Cerebellar cortex (tissue), 1 donor: ENCODE results near the gene ZNF133.
A peak's percentile ranks its signal among the peaks of the same experiment; 100 is the strongest.
"Not testable (repeated sequence)": the region's sequence is repeated elsewhere in the genome, so short reads cannot be mapped to it uniquely, and the experiment has no call there.

Source experiments
- DNase-seq: peaks from one replicate; pipeline ENCODE4 v3.0.0-alpha.2; 2015; ENCODE audit warnings: low spot score

Gene ZNF133

DNA sequence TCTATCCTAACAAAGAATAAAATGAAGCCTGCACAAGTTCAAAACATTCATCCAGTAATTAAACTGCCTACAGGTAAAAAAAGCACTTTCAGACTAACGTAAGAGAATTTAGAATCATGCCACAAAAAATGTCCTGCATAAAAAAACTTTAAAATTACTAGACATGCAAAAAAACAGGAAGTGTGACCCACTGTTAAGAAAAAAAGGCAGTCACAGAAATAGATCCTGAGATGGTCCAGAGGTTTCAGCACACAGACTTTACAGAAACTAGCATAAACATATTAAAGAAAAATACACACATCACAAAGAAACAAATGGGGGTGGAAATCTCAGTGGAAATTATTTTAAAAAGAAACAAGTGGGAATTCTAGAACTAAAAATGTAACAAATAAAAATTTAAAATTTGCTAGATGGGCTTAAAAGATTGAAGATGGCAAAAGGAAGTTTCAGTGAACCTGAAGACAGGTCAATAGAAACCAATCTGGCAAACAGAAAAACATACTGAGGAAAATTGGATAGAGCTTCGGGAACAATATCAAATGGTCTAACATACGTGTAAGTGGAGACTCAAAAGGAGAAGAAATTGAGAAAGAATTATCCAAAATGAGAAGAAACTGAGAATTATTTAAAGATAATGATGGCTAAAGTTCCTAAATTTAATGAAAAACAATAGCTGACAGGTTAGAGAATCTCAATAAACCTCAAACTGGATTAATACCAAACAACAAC lies 3.4 kb upstream of the ZNF133 start:
- no peak for DNase-seq

DNA sequence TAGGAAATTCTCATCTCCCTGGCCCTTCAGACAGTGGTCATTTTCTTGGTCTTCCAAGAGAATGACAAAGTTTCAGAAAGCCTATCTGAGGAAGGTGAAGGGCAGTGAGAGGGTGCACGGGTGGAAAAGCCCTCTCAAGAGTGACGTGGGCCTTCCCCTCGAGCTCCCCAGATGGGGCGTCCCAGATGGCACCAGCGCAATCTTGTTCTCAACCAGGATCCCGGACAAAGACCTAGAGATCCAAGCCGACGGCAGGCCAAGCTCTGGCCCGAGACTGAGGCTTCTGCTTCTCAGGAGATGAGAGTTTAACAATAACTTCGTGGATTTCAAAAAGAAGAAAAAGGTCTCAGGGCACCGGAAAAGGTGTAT lies 797 bp upstream of the ZNF133 start:
- no peak for DNase-seq

DNA sequence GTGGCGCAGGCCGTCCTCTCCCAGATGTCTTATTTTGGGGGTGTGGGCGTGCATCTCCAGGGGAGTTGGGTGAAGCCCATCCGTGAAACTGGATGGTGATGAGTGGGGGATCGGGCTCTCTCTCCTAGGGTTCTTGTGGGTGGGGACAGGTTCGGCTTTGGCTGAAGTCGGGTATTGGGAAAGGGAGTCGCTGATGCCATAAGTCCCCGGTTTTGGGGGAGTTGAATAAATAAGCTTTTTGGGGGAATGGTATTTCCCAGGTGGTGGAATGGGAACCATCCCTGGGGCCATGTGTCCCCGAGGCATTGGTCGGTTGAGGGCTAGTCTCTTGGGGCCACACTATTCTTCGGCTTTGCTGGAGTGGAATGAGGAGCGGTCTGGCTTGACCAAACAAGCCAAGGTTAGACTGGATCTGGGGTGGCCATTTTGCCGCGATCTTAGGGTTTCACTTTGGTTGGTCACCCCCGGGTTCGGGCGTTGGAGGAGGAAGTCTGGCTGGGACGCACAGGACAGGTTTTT lies 481 bp downstream of the ZNF133 start:
- DNase-seq = peak; percentile 27

DNA sequence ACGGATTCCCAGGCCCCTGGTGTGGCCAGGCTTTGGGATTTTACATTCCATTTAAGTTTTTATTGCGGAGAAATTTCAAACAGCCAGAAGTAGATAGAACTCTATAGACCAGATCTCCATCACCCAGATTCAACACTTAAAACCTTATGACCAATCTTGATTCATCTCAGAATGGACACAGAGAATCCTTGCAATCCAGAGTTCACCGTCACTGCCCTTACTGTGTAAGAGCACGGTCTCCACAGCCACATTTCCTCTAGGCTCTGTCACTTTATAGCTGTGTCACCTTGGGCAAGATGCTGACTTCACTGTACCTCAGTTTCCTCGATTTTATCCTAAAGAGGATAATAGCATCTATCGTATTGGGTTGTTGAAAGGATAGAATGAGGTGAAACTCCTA lies 979 bp downstream of the ZNF133 start:
- no peak for DNase-seq

DNA sequence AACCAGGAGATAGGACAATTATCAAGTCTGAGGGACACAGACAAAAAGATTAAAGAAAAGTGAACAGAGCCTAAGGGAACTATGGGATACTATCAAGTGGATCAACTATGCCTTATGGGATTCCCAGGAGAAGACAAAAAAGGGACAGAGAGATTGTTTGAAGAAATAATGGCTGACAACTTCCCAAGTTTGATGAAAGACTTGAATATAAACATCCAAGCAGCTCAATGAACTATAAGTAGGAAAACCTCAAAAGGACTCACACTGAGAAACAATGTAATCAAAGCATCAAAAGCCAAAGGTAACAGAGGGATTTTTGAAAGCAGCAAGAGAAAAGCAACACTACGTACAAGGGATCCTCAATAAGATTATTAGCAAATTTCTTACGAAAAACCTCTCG lies 11.0 kb downstream of the ZNF133 start:
- DNase-seq = no peak

DNA sequence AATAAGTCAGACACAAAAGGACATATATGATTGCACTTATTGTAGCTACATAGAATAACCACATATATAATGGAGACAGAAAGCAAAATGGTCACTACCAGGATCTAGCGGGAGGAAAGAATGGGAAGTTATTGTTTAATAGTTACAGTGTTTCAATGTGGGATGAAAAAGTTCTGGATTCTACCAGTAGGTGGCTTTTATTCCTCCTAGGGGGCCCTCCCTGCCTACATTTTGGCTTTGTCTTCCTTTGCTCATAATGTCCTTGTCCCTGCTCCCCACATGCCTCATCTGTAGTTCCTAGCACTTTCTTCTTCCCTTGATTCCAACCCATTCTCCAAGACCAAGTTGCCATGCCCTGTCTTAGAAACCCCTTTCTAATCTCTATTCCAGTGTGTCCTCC lies 16.3 kb downstream of the ZNF133 start:
- no peak for DNase-seq

DNA sequence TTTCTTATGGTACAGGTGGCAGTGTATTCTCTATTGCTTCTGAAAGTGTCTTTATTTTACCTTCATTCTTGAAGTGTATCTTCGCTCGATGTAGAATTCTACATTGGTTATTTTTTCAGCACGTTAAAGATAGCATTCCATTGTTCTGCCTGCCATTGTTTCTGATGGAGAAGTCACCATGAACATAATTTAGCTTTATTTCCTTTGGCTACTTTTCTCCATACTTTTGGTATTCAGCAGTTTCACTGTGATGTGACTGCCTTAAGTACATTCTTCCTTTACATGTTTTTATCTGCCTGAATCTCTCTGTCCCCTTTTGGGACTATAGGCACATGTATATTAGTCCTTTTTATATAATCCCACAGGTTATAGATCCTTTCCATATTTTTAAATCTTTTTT lies 19.0 kb downstream of the ZNF133 start:
- DNase-seq = no peak

DNA sequence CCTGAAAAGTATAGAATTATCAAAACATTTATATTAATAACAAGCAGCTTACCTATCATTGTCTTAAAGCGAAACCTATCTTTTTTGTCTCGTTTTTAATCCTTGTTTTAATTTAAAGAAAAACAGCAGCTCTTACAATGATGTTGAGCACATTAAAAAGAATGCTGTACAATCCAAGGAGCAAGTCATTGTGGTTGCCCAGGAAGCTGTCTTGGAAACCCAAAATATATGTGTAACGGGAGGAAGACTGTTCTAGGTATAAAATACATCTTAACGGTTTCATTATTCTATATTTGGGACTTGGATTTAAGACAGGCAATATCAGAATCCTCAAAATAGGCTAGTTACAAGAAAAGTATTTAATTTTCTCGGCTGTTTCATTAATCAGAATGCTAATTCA lies 21.7 kb downstream of the ZNF133 start:
- no peak for DNase-seq

DNA sequence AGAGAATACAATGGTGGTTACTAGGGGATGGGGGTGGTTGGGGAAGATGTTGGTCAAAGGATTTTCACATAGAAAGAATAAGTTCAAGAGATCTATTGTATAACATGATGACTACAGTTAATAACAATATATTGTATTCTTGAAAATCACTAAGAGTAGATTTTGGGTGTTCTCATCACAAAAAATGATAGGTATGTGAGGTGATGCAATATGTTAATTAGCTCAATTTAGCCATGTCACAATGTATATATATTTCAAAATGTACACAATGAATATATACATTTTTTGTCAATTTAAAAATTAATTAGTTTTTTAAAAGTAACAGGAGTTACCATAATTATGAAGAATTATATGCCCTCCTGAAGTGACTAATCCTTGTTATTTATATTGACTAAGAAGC lies 22.3 kb downstream of the ZNF133 start:
- no peak for DNase-seq

DNA sequence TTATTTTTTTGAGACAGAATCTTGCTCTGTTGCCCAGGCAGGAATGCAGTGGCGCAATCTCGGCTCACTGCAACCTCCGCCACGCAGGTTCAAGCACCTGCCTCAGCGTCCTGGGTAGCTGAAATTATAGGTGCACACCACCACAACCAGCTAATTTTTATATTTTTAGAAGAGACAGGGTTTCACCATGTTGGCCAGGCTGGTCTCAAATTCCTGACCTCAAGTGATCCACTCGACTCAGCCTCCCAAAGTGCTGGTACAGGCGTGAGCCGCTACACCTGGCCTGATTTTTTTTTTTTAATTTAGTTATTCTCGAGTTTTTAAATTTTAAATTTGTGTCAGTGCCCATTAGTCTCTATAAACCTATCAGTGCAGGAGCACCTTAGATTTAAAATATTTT lies 24.4 kb downstream of the ZNF133 start:
- DNase-seq = no peak

DNA sequence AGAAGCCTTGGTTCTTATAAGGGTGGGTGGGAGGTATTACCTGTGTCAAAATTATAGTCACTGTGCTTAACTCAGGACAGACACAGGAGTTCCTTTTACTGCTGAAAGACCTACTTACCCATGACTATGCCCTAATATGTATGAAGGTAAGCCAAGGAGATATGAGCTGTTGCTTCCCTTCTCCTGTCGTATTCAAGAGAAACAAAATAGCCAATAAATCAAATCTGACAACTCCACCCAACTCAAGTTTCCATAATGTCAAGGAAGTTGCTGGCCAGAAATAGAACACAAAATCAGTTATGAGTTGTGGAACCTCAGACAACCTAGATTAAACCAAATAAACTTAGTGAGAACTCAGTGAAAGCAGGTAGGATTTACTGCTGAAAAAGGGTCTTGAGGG lies 25.1 kb downstream of the ZNF133 start:
- DNase-seq = no peak

DNA sequence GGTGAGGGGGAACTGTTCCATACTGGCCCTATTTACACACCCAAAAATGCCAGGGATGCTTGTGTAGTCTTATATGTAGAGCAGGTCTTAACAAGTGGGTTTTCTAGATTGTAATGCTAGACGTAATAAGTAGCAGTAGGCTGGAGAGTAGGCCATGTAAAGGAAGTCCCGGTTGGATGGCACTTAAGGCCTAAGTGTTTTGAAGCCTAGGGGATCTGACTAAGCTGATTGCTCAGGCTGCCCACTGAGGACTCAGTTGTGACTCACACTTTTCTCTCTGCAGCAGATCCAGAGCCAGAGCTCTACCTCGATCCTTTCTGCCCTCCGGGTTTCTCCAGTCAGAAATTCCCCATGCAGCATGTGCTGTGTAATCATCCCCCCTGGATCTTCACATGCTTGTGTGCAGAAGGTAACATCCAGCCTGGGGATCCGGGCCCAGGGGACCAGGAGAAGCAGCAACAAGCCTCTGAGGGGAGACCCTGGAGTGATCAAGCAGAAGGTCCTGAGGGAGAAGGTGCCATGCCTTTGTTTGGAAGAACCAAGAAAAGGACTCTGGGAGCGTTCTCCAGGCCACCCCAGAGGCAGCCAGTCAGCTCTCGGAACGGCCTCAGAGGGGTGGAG lies 26.6 kb downstream of the ZNF133 start:
- DNase-seq = no peak

DNA sequence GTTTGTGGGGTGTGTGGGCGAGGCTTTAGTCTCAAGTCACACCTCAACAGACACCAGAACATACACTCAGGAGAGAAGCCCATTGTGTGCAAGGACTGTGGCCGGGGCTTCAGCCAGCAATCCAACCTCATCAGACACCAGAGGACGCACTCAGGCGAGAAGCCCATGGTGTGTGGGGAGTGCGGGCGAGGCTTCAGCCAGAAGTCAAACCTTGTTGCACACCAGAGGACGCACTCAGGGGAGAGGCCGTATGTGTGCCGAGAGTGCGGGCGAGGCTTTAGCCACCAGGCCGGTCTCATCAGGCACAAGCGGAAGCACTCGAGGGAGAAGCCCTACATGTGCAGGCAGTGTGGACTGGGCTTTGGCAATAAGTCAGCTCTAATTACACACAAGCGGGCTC lies 27.8 kb downstream of the ZNF133 start:
- DNase-seq = no peak

DNA sequence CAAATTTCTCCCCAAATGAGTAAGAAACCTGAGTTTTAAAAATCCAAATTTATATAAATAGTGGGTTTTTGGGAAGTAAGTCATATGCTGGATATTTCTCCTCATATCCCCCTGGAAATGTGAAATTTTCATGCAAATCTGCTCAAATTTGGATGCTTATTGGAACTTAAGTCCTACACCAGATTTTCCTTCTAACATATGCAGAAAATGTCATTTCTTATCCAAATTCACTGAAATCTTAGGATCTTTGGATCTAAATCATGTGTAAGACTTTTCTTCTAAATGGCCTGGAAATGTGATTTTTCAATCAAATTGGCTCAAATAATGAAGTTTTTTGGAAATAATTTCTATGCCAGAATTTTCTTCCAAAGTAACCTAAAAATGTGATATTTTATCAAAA lies 33.0 kb downstream of the ZNF133 start:
- DNase-seq = no peak

DNA sequence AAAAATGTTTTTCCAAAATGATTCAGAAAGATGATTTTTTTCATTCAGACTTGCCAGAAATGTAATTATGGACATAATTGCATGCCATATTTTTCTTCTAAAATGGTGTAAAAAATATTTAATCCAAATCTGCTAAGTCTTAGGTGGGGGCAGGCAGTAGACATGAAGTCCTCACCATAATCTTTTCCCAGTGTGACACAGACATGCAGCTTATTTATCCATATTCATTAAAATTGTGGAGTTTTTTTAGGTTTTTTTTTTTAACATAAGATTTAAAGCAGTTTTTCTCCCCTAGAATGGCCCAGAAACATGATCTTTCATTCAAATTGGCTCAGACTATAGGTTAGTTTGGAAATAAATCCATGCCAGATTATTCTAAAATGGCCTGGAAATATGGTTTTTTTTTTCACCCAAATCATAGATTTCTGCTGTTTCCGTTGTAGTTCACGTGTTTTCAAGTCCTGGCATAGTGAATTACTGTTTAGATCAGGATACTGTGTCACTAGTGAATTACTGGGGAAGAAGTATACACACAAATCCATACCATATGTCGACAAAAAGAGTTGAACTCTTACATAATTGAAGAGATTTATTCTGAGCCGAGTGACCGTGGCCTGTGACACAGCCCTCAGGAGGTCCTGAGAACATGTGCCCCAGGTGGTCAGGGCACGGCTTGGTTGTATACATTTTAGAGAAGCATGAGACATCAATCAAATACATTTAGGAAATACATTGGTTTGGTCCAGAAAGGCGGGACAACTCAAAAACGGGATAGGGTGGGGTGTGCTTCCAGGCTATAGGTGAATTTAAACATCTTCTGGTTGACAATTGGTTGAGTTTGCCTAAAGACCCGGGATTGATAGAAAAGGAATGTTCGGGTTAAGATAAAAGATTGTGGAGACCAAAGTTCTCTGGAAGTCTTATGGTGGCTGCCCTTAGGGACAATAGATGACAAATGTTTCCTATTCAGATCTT lies 33.9 kb downstream of the ZNF133 start:
- DNase-seq = no peak

DNA sequence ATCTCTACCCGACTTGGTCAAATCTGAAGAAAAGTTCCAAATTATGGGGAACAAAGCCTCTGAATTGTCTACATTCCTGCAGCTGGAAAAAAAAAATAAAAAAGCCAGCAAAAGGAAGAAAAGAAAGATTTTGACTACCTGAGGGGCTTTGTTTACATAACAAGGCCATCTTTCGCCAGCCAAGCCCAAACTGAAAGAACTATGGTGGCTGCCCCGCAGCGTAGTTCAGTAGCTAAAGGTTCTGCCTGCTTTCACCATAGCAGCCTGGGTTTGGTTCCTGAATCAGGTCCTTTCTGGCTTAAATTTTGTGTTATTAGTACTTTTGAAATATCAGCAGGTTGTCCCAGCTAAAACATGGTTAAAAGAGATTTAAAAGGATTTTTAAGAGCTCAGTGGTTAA lies 35.4 kb downstream of the ZNF133 start:
- no peak for DNase-seq

DNA sequence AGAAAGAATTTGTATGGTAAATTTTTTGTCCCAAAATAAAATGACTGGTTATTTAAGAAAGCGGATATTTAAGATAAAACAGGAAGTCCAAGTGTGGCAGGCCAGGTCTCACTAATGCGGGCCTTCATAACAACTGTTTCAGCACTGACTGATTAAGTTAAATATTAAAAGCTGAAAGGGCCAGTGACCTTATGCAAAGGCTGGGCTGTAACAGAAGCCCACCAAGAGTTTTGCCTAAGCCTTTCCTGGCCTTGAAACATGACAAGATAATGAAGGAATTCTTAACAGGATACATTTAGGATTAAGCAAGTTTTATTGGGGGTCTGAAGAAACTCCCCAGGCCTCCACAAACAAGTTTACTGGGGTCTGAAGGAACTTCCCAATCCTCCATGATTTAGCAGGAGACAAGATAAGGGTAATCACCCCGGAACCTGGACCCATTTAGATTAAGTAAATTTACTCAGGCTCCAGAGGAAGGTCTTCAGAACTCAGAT lies 36.3 kb downstream of the ZNF133 start:
- DNase-seq = no peak

DNA sequence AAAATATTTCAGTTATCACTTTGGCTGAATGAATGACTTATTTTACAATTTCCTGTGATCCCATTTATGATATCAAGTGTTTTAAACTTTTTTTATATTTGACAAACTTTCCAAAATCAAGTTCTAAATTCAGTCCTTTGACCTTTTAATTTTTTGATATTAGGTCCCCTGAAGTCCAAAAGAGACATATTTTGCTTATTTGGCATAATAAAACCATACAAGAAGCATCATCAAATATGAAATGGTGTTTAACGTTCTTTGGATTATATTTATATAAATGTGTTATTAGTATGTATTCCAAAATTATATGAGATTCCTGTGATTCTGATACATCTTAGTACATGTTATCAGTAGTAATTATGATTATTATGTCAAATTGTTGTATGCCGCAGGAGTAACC lies 38.7 kb downstream of the ZNF133 start:
- DNase-seq = no peak

DNA sequence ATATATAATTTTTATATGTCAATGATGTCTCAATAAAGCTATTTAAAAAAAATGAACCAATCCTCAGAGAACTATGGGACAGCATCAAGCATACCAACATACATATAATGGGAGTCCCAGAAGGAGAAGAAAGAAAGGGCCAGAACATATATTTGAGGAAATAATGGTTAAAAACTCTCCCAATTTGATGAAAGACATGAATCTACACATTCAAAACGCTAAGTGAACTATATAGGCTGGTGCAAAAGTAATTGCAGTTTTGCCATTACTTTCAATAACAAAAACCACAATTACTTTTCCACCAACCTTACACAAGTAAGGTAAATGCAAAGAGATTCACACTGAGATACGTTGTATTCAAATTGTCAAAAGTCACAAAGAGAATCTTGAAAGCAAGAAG lies 43.4 kb downstream of the ZNF133 start:
- DNase-seq = no peak

DNA sequence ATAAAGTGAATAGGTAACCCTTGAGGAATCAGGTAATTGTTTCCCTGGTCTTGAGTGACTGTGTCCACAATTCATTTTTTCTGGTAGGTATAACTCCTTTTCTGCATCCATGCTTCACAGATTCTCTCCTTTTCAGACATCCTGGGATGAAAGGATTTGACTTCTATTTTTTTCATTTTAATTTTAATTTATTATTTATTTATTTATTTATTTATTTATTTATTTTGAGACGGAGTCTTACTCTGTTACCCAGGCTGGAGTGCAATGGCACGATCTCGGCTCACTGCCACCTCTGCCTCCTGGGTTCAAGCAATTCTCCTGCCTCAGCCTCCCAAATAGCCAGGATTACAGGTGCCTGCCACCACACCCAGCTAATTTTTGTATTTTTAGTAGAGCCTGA lies 61.4 kb downstream of the ZNF133 start:
- DNase-seq = not testable (repeated sequence)

DNA sequence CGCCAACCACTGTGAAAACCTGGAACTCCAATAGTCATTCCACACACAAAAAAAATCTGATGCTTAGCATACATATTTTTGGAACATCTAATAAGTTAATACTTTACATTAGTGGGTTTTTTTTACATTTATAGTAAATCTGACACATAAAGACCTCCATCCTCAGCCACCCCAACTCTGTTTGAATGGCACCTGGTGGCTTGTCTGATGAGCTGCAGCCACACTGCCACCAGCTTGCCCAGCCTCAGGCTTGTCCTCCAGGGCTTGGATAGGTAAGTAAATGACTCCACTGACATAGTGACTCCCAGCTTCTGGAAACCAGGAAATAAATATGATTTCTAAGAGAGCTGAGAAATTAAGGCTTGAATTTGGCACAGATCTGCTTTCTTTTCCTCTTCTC lies 71.5 kb downstream of the ZNF133 start:
- no peak for DNase-seq

DNA sequence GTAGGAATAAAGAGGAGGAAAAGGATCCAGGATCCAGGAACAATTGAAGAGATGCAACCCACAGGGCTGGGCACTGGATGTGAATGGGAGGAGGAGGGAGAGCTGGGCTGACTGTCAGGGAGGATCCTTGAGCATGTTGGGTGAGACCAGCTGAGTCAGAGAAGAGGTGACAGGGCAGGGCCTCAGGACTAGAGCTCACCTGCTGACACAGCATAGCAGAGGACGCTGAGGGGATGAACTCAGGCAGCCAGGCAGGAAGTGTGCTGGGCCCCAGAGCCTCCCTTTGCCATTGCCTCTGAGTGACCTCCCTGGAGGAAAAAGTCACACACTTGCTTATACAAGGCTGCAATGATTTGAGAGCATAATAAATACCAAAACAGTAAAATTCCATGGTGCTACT lies 72.3 kb downstream of the ZNF133 start:
- no peak for DNase-seq

DNA sequence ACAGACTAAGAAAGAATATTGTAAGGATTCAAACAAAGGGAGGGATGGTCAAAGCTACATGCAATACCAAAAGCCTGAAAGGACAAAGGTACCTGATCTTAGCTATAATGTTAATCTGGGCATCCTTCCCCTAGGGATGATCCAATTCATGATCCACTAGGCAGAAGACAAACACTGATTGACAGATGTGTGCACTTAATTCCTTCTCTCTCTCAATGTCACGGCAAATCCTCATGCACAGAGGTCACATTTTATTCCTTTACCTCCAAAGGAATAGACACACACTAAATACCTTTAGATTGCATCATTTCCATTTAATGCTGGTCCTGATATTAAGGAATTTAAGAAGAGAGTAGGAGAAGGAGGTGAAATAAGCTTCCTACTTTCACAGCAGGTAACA lies 73.4 kb downstream of the ZNF133 start:
- DNase-seq = no peak
